ENCODE results near the gene AHNAK.

AHNAK gene

DNA sequence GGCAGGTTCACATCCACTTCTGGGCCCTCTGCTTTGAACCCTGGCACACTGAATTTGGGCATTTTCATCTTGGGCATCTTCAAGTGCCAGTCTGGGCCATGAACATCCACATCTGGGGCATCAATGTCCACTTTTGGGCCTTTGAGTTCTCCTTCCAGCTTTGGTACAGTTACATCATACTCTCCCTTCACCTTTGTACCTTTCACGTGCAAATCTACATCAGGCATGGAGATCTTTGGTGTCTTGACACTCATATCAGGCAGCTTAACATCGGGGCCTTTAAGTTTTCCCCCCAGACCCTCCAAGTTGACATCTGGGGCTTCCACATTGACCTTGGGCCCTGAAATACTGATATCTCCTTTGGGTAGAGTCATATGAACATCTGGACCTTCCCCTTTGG lies 14.5 kb downstream of the AHNAK start:
- no peak for DNase-seq

DNA sequence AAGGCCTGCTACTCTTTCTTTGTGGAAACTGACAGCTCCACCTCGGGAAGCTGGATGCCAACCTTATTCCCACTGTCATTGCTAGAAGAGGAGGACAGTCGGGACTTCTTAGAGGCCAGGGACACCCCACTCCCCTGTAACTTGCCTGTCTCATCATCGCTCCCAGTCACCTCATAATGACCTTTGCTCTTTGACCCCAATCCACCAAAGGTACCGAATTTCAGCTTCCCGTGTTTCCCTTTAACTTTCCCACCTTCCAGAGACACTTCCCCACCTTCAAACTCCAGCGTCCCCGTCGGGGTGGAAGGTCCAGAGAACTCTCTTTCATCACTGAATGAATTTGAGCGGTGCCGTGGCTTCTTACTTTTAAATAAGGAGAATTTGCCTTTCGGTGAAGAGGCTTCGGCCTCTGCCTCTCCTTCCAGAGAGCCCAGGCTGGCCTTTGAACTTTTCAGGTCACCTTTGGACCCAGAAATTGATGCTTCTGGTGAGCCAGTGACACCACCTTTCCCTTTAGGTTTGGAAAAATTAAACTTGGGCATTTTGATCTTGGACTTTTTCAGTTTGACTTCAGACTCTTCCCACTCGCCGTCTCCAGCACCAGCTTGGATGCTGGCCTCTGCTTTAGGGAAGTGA lies 29.8 kb downstream of the AHNAK start:
- no peak for DNase-seq

DNA sequence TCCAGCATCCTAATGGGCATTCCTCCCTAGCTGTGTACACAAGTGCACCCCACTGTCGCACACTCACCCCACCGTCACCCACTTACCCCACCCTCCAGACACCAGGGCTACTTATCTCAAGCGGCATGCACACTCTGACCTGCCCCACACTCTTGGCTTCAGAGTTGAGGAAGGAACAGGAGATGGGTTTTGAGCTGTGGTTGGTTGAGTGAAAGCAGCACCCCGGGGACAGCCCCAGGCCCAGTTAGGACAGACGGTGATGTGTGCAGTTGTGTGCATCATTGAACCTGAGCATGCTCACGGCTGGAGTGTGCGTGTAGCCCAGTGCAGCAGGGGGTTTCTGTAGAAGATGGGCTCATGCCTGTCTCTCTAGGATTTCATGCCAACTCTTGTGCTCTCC lies 32.5 kb downstream of the AHNAK start:
- DNase-seq: no peak

DNA sequence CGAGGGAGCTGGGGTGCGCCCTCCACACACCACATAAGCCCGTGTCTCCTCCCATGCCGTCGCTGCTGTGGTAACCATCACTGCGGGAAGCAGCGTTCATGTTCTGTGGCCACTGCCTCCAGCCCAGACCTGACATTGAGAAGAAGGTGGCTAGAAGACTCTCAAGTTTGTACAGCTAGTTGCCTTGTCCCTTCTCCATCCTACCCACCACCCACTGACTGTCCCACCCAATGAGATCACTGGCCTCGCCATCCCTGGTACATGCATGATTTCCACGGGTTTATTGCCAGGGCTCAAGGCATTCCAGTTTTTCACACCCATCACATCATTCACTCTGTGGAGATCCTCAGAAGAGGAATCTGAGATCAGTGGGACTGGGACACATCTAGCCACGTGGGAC lies 33.0 kb downstream of the AHNAK start:
- DNase-seq: no peak

DNA sequence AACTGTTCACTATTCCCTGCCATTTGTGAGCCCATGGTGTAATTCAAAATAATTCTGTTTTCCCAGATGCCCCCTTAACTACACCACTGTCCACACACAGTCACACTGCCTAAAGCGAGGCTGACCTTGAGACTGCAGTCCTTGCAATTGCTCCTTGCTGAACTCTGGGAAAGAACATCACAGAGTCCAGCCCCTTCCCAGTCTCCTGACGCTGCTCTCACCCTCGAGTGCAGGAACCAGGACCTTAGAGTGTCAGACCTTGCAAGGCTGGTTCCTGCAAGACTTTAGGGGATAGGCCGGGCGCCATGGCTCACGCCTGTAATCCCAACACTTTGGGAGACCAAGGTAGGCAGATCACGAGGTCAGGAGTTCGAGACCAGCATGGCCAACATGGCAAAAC lies 33.6 kb downstream of the AHNAK start:
- no peak for DNase-seq

DNA sequence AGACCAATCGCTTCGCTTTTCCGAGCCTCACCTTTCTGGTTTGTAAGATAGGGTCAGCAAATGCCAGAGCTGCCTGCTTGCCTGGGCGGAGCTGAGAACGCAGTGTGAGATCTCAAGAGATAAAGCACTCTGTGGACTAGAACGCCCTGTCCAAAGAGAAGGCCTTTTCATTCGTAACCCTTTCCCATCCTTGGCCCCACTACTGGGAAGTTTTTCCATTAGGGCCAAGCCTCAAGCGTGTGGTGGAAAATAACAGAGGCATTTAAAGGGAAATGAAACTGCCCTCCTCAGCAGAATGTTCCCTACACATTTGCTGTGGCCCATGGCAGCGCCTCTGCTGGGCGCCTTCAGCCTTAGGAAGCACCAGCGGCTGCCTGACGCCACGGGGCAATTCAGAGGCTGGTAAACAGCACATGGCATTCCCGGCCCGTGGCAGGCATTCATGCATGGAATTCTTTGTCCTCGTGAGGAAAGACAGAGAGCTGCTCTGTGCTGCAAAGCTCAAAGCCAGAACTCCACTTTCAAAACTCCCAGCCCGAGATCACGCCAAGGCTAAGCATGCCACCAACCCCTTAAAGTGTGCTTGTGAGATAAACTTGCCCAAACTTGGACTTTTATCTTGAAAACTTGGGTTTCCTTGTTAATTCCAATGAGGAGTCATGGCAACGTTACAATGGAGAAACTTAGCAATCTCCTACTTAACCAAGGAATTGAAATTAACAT lies 38.1 kb downstream of the AHNAK start:
- no peak for DNase-seq

DNA sequence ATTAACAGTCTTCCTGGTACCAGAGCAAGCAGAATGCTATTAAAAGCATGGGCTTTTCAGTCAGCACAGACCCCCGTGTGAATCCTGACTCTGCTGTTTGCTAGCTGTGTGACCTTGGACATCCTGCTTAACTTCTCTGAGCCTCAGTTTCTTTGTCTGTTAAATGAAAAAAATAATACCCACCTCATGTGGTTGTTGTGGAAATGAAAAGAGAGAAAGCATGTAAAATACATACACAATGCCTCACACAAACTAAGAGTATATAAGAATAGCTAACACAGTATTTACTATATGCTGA lies 39.5 kb downstream of the AHNAK start:
- no peak for DNase-seq

DNA sequence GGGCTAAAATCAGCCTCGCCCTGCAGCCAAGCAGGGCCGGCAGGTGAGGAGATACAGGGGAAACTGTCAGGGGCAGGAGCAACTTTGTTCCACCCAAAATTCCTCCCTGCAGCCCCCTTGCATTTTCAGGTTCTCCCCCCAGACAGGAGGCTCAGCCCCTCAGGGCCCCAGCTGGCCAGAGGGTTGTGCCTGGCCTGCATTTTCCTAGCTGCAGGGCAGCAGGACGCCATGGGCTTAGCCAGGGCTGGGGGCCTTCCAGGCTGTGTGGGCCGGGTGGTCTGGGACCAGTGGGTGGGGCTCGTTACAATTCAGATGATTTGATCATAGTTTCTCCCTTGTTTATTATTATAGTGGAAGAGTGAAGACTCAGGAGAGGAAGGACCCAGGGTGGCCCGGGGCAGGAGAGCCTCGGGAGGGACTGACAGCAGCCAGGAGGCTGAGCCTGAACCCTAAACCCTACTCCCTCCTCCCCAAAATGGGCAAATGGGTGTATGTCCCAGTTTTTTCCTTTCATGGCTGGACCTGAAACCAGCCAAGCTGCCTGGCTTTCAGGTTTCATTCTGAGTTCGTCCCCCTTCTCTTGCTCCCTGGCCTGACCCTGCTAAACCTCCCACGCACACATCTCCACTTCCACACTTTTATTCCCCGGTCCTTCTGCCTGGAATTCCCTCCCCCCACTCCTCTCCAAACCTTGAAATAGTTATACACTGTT lies 40.0 kb downstream of the AHNAK start:
- no peak for DNase-seq

DNA sequence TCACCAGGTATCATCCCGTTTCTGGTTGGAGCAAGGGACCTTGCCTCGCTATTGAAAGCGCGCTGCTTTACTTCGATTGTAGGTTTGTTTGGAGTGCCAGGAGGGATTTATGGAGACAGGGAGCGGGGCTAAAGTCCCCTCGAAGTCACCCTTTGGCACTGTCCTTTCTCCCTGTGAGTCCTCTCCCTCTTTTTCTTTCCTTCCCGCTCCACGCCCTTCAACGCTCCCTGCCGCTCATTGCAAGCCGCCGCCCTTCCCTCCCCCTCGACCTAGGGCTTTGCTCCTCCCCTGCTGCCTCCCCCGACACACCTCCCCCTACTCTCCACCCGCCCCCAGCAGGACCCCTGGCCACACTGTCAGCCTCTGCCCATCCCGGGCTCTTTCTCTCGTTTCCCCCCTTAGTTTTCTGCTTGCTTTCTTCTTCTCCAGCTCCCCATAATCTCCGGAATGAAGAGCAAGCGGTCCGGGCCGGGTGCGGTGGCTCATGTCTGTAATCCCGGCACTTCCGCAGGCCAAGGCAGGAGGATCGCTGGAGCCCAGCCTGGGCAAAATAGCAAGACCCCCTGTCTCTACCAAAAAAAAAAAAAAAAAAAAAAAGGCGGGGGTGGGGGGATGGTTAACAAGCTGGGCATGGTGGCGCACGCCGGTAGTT lies 41.0 kb downstream of the AHNAK start:
- no peak for DNase-seq

DNA sequence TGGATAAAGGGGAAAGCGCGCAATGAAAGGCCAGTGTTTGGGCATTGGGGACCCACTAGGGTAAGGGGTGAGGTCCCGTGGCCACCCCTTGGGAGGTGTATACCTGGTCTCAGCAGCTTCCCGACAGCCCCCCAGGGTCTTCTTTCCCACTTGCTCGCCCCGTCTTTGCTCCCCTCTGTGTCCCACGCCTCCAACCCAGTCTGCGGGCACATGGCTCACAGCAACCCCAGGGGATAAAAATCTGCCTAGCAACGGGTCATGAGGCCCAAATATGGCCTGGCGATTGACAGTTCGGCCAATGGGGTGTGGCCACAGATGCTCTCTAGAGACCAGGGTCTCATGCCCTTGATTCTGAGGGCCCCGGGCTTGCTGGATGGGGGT lies 41.6 kb downstream of the AHNAK start:
- no peak for DNase-seq

DNA sequence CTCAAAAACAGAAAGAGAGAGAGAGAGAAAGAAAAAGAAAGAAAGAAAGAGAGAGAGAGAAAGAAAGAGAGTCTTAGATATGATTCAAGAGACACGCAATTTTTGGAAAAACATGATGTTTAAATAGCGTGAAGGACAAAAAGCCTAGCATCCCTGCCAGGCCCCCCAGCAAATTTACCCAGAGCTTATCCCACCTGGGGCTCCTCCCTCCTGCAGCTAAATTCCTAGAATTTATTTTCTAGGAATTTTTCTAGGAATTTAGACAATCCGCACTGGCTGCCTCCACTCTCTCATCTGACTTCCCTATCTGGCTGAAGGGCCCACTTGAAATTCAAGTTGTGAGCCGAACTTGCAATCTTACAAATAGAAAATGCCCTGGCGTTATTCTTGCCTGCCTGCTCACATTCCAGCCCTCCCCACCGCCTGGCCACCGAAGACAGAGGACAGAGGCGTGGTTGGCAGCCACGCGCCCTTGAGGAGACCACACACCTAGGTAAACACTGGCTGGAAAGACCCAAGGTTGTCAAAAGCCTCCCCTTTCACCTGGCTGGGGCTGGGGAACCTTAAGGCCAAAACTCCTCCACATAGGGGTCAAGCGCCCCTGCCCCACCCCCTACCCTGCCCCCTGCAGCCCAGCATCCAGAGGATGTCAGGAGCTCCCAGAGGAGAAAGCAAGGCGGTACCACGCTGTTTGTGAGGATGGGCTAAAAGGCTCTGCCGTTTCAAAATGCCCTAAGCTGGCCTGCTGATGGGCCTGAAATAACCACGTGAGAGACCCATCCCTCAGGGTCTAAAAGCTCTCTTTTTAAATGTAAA lies 42.2 kb downstream of the AHNAK start:
- no peak for DNase-seq

DNA sequence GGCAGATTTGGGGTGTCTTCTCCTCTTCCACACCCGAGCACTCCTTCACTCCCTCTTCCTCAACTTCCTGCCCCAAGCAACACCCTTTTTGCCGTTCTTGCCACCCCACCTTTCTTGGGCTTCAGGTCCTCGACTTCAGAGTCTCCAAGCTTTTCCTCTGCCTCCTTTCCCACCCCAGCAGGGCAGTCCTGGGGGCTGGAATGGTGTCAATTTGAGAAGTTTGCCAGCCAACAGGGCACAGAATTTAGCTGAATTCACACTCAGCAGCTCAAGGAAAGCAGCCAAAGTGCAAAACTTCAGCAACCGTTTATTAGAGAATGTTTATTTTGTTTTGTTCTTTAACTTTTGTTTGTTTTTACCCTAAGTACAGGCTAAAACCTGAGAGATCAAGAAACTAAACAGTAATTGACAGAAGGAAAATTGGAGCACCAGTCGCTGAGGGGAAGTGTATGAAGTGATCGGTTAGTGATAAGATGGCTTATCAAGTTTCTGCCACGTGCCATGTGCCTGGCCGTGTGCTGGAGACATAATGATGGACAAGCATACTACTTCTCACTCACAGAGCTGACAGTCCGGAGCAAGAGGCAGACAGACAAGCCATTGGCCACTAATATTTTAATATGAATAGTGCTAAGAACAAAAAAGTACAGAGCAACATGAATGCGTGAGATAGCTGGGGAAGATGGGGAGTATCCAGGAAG lies 44.4 kb downstream of the AHNAK start:
- no peak for DNase-seq

DNA sequence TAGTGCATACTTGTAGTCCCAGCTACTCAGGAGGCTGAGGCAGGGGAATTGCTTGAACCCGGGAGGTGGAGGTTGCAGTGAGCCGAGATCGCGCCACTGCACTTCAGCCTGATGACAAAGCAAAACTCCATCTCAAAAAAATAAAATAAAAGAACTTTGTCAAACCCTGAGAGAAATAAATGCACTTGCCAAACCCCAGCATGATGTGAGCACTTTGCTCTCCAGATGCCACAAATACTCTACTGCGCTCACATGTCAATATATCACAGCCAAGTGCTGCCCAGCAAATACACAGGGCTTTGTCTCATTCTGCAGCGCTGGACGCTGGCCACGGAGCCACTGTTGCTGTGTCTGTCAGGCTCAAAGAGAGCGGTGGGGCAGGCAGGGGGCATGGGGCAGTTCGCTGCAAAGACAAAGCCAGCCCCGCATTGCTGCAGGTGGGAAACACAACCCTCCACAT lies 45.1 kb downstream of the AHNAK start:
- no peak for DNase-seq

DNA sequence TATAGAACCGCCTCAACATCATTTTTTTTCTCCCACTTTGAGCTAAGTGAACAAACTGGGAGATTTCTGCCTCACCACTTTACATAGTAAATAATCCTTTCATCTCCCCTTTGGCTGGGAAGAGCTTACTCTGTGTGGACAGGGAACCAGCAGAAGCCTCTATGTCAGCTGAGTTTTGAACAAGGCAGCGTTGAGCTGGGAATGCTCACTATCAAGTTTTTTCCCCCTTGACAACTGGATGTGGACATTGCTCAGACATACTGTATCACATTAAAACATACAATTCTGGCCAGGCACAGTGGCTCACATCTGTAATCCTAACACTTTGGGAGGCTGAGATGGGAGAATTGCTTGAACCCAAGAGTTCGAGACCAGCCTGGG lies 46.0 kb downstream of the AHNAK start:
- no peak for DNase-seq

DNA sequence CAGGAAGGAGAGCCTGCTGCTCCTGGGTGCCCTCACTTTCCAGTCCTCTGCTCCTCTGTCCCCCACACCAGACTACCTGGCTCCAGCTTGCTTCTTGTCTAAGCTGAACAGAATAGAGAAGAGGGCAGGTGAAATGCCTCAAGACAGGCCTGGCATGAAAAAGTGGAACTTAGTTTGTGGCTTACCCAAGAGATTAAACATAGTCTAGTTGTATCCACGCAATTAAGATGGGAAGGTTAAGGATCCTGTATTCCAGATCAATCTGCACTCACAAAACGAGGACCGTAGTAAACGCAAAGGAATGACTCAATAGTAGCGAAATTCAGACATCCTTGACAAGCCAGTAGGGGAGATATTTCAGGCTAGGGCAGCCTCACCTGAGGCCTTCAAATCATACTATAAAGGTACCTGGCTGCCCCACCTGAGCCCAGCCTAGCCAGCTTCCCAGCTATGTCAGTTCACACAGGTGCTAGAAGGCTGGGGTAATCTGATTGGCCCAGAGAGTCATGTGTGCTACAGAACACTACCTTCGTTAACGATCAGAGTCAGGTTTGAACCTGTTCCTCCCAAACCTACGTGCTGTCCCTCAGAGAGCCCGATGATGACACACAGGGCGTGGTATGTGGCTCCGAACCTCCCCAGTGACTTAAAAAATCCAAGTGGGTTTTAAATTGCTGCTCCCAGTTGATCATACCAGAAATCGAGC lies 46.5 kb downstream of the AHNAK start:
- peak; percentile 71 for DNase-seq

DNA sequence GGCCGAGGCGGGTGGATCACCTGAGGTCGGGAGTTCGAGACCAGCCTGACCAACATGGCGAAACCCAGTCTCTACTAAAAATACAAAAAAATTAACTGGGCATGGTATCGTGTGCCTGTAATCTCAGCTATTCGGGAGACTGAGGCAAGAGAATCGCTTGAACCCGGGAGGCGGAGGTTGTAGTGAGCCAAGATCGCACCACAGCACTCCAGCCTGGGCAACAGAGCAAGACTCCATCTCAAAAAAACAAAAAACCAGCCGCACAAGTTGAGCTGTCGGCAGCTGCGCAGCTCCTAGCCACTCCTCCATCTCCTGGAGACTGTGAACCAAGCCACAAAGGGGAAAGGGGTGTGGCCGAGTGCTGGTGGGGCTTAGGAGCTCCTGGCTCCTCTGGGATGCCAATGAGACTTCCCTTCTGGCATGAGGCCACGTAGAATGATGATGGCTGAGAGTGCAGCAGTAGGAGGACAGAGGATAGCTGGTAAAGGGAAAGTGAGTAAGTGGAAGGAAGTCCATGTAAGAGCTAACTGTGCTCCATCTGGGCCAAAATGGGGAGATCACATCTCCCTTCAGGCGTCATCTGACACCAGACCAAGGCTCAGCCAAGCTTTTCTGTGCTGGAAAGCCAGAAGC lies 47.2 kb downstream of the AHNAK start:
- DNase-seq: peak; percentile 42

DNA sequence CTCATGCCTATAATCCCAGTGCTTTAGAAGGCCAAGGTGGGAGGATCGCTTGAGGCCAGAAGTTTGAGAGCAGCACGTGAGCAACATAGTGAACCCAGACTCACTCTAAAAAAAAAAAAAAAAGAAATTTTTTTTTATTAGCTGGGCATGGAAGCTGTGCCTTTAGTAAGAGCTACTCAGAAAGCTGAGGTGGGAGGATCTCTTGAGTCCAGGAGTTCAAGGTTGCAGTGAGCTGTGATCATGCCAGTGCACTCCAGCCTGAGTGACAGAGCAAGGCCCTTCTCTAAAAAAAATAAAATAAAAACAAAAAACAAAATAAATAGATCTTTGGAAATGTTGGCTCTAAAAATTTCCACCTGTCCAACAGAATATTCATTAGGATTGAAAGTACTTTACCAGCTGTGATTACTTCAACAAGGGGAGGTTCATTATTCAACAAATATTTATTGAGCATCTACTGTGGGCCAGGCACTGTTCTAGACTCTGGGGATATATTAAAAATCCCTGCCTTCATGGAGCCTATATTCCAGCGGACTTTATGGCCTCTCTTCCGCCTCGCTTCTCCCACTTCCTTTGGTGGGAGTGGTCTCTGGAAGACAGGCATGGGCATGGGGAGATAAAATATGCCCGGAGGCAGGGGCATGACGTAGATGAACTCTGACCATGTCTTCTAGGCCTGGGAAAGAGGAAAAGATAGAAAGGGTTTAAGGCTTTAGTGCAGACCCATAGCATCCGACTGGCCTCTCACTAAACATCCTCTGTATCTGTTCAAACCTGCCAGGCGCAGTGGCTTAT lies 47.9 kb downstream of the AHNAK start:
- DNase-seq: no peak

DNA sequence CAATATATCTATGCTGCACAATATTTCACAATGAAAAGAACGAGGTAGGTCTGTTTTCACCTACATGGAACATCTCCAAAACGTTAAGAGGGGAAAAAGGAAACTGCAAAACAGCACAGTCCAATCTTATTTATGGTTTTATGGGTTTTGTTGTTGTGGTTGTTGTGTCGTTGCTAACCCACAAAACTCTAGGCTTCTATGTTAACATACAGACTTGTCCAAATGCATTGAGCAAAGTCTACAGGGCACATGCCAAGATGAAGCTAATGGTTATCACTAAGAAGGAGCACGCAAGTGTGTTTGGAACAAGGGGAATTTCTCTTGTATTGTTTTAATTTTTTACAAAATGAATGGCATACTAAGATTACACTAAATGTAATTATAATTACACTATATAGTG lies 48.6 kb downstream of the AHNAK start:
- DNase-seq: no peak

DNA sequence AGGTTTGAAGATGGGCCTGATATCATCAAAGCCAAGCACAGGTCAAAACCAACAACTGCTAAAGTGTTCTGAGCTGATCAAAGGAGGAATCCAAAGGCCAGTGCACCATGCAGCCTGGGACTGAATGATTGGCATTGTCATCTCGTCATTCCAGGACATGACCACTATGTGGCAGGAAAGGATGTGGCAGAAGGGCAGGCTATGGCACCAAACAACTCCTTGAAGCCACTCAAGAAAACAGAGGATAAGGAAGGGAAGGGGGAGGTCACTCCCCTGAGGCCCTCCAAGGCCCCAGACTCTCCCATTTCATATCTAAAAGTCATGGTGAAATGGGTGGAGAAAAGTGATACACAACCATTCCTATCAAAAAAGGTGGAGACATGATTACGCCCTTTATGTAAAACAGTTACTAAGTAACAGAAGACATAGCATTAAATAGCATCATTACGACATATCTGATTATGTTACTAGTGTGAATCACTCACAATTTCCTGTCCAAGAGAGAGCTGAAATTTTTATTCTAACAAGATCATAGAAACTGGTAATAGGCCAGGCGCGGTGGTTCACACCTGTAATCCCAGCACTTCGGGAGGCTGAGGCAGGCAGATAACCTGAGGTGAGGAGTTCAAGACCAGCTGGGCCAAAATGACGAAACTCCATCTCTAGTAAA lies 49.3 kb downstream of the AHNAK start:
- DNase-seq: no peak

DNA sequence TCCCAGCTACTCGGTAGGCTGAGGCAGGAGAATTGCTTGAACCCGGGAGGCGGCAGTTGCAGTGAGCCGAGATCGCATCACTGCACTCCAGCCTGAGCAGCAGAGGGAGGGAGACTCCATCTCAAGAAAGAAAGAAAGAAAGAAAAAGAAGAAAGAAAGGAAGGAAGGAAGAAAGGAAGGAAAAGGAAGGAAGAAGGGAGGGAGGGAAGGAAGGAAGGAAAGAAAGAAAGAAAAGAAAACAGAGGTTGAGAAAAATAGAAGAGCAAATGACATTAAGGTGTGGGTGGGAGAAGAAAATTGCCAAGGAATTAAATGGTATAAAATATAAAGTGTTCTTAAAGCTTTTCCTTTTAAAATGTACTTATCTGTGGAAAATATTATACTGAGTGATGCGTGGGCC lies 49.9 kb downstream of the AHNAK start:
- DNase-seq: no peak
